NCI-H2196 treated with DMSO at 0.1 percent for 48 hours (cell line): ENCODE data around the gene NAA25.
"Not testable (repeated sequence)": the region's sequence is repeated elsewhere in the genome, so short reads cannot be mapped to it uniquely, and the experiment has no call there.

ENCODE experiments used
- DNase-seq: peaks from one replicate; lab custom pipeline; 2025; ENCODE audit not compliant: unreplicated experiment; lab: John Stamatoyannopoulos, UW

The NAA25 gene

DNA sequence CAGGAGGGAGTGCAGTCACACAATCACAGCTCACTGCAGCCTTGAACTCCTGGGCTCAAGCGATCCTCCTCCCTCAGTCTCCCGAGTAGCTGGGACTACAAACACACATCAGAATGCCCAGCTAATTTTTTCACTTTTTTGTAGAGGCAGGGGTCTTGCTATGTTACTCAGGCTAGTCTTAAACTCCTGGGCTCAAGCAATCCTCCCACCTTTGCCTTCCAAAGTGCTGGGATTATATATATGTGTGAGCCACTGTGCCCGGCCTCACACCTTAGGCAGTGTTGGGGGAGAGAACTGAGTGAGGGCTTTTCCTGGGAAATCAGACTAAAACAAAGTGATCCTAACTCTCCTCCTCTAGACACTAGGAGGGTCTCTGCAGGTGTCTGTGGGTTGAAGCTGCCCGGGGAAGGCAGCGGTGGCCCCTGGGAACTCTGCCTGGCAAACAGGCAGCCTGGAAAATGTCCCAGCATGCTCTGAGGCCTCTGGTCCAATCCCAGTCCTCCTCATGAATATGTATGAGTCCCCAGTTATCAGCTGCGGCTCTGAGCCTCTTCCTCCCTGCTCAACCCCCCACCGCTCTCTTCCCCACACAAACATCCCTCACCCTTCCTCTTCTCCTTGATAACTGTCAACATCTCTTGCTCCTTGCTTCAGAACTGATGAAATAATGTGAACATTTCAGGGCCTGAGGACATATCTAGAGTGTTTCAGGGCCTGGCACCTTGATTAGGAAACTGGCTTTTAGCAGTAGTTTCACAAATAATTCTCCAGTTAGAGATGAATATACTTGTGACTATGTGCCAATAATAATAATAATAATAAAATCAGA, 7.9 kb upstream of the NAA25 start:
- no peak for DNase-seq

DNA sequence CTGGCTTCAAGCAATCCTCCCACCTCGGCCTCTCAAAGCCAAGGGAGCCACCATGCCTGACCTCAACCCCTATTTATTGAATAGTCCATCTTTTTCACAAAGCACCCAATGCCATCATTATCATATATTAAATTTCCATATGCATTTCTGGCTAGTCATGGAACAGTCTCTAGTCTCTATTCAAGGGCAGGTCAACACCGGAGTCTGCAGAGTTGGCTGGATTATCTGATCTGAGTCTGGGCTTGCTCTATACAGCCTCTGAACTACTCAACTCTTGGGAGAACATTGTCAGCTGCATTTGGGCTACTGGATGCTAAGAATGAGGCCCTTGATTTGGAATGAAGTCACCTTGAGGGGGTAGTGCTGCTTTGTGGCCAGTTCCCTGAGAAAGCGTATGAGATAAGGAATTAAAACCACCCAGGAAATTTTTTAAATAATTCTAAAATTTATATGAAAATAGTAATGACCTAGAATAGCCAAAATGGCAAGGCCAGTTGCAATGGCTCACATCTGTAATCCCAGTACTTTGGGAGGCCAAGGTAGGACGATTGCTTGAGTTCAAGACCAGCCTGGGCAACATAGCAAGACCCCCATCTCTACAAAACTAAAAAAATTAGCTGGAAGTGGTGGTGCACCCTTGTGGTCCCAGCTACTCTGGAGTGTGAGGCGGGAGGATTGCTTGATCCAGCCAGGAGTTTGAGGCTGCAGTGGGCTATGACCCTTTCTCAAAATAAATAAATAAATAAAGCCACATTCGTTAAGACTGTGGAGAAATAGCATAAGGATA, 6.9 kb upstream of the NAA25 start:
- no peak for DNase-seq

DNA sequence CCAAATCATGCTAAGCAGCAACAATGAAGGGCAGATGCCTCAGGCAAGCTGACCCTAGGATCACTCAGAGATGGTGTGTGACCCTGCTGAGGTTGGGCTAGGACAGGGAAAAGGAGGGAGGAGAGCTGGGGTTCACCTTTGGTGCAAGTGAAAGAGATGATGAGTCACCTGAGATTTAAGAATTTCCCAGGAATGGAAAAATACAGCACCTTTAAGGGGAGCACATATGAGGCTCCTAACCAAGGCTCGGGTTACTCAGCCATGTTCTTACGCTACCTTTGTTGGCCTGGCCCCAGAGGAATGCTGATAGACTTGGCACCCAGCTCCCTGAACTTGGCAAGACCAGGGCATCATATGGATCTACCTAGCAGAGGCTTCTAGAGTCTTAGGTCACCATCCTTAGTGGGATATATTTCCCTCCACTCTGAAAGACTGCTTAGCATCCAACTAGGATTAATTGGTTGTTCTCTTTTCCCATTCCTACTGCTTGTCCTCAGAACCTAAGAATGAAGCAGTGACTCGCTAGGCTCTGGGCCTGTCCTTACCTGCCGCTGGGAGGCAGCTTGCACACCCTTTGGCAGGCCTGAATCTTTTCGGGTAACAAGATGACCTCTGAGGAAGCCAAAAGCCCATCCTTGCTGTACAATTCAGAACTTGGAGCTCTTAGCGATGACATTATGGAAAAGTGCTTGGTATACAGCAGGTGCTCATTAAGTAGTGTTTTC, 4.0 kb upstream of the NAA25 start:
- peak; percentile 38 for DNase-seq

DNA sequence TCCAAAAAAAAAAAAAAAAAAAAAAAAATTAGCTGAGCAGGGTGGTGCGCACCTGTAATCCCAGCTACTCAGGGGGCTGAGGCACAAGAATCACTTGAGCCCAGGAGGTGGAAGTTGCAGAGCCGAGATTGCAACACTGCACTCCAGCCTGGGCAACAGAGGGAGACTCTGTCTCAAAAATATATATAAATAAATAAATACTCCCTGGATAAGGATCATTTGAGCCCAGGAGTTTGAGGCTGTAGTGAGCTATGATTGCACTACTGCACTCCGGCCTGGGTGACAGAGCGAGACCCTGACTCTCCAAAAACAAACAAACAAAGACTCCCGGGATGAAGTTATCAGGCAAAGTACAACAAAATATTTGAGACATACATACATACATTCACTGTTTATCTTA, 3.3 kb upstream of the NAA25 start:
- no peak for DNase-seq

DNA sequence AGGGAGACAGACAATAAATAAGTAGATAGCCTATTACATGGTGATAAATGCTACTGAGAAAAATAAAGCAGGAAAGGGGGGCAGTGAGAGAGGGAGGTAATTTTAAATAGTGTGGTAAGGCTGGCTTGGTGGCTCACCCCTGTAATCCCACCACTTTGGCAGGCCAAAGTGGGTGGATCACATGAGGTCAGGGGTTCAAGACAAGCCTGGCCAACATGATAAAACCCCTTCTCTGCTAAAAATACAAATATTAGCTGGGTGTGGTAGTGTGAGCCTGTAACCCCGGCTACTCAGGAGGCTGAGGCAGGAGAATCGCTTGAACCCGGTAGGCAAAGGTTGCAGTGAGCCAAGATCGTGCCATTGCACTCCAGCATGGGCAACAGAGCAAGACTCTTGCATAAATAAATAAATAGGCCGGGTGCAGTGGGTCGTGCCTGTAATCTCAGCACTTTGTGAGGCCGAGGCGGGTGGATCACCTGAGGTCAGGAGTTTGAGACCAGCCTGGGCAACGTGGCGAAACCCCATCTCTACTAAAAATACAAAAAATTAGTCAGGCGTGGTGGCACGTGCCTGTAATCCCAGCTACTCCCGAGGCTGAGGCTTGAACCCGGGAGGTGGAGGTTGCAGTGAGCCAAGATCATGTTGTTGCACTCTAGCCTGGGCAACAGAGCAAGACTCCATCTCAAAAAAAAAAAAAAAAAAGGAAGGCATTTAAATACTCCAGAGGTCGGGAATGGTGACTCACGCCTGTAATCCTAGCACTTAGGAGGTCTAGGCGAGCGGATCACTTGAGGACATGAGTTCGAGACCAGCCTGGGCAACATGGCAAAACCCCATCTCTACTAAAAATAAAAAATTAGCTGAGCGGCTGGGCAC, 2.4 kb upstream of the NAA25 start:
- DNase-seq: not testable (repeated sequence)

DNA sequence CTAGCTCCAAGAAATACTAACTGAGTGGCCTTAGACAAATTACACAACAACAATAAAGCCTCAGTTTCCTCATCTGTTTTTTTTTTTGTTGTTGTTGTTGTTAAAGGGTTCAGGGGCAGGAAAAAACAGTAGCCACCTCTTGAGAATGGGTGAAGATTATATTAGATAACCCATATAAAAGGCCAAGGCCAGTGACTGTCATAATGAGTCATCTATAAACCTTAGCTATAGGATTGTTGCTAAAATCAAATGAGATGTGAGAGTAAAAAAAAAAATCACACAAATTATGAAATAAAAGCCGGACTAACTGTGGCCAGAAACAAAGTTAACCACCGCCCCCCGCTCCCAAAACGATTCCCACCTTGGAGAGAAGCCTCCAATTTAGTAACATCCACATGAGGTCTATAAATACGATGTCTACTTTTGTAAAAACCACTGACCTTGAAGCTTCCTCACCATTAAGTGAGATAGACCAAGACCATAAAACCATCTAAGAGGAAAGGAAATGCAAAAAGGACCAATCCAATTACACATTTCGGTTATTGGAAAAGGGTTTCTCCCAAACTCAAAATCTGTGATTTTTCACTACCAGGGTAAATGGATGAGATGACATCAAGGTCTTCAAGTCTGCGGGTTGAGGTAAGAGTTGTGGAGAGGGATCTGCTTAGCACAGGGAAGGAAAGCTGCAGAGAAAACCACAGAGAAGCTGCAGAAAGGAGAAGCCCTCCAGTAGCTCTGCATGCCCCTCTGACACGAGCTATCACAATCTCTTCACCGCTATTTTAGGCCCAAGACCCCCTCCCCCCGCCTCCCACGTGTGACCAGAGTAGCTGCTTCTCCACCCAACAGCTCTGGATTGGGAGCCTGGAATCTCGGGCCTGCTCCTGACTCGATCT, 1.0 kb downstream of the NAA25 start:
- DNase-seq: no peak

DNA sequence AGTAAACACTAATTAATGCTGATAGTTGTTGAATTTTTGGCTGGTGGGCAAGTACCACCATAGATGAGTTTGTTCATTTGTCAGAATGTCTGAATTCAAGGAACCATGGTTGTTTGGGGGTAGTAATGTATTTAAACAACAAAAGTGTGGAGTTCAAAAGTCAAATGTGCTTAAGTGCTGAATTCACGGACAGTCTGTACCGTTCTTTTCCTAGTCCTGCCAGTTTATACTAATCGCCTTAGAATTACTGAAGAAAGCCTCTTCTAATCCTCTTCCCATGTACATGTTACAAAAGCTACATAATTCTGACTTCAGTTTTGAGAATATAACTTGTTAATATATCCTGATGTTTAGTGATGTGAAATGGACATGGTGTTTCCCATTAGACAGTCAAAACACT, 2.7 kb downstream of the NAA25 start:
- DNase-seq: no peak

DNA sequence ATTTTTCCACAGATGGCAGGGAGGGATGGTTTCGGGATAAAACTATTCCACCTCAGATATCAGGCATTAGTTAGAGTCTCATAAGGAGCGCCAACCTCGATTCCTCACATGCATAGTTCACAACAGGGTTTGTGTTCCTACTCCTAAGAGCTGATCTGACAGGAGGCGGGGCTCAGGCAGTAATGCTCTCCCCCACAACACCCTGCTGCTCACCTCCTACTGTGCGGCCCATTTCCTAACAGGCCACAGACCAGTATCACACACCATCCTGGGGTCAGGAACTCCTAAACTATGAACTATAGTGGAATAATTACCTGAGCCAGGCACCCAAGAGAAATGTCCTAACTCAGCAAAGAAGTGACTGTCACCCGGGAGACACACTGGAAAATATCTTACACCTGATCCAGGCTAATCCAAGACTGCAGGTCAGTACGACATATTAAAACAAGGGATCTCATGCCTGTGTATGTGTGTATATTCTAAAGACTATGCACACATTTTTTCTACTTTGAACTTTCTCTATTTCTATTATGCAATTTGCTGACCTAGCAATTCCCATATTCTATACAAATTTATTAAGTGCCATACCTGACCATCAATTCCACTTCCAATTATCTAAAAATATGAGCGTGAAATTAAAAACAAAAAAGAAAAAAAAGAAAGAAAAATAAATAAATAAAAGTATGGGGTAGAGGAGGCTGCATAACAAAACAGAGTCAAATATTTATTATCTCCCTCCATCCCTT, 4.7 kb downstream of the NAA25 start:
- DNase-seq: no peak

DNA sequence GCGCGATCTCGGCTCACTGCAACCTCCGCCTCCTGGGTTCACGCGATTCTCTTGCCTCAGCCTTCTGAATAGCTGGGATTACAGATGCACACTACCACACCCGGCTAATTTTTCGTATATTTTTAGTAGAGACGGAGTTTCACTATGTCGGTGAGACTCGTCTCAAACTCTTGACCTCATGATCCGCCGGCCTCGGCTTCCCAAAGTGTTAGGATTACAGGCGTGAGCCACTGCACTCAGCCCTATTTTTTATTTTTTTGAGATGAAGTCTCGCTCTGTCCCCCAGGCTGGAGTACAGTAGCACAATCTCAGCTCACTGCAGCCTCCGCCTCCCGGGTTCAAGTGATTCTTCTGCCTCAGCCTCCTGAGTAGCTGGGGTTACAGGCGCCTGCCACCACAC, 5.8 kb downstream of the NAA25 start:
- DNase-seq: not testable (repeated sequence)

DNA sequence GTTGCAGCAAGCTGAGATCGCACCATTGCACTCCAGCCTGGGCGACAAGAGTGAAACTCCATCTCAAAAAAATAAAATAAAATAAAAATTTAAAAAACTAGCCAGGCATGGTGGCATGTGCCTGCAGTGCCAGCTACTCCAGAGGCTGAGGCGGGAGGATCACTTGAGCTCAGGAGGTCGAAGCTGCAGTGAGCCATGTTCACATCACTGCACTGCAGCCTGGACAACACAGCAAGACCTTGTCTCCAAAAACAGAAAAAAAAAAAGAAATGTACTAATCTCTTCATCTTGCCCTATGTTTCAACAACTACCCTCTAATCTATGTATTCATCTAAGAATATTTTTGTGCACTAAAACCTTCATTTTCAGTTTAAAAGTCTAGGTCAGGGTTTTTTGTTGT, 6.5 kb downstream of the NAA25 start:
- no peak for DNase-seq

DNA sequence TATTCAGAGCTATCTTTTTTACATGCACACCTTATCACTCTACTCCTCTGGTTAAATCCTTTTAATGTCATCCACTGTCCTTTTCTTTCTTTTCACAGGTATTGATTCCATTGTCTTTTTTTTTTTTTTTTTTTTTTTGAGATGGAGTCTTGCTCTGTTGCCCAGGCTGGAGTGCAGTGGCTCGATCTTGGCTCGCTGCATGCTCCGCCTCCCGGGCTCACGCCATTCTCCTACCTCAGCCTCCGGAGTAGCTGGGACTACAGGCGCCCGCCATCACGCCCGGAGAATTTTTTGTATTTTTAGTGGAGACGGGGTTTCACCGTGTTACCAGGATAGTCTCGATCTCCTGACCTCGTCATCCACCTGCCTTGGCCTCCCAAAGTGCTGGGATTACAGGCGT, 8.1 kb downstream of the NAA25 start:
- DNase-seq: not testable (repeated sequence)

DNA sequence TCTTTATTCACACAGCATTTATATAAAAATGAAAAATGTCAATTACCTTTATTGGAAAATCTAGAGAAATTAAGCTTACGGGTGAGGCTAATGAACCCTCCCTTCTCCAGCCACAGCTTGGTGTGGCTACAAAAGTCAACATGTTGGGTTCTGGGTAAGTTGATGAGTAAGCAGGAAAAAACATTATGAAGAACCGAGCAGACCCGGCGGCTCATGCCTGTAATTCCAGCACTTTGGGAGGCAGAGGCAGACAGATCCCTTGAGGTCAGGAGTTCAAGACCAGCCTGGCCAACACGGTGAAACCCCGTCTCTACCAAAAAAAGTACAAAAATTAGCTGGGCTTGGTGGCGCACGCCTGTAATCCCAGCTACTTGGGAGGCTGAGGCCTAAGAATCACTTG, 10.9 kb downstream of the NAA25 start:
- no peak for DNase-seq

DNA sequence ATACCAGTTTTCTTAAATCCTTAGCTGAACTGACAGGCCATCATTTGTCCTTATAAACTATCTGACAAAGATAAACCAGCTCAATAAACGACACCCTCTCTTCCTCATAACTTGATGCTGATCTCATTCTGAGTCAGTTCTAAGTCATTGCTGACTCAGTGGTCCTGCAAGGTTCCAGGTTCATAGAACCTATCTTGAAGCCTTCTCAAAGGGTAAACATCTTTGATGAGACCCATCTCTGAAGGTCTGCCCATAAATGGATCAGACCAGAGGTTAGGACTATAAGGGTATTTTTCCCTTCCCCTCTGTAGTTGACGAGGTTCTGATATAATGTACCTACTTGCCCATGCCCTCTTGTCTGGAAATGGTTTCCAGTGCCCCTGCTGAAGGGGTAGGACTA, 11.9 kb downstream of the NAA25 start:
- no peak for DNase-seq

DNA sequence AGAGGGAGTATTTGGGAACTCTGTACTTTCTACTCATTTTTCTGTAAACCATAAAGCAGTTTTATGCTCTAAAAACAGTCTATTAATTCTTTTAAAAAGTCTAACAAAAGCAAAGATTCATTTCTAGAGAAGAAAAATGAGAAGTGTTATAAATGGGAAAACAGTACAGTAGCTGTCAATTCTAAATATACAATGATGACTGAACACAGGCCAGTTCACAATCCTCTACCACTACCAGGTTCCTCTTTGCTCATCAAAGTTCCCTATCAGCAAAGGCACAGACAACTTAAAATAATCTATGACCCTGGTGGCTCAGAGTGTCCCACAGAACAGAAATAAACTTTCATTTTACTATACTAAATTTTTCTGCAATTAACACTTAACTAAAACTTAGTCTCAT, 12.5 kb downstream of the NAA25 start:
- DNase-seq: no peak

DNA sequence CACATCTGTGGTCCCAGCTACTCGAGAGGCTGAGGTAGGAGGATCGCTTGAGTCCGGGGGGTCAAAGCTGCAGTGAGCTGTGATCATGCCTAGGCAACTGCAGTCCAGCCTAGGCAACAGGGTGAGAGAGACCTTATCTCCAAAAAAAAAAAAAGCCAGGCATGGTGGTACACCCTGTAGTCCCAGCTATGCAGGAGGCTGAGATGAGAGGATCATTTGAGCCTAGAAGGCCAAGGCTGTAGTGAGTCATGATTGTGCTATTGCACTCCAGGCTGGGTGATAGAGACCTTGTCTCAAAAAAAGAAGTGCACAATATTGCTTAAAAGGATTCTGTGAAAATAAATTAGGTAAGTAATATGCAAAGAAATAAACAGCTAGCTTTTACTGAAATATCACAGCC, 17.0 kb downstream of the NAA25 start:
- DNase-seq: no peak

DNA sequence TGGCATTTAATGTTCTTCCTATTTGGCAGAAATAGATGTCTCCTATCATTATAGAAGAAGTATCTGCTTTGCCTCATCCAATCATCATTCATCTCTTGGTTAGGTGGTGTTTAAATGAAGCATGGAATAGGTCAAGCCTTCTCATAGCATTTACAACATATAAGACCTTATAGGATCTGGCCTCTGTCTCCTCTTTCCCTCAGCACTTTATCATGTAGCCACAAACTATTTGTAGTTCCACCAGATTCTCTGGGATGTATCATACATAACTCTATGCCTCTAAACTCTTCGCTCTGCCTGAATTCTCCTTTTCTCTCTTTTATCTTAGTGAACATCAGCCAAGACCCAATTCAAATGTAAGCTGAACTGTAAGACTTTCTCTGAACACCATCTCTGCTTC, 20.7 kb downstream of the NAA25 start:
- no peak for DNase-seq

DNA sequence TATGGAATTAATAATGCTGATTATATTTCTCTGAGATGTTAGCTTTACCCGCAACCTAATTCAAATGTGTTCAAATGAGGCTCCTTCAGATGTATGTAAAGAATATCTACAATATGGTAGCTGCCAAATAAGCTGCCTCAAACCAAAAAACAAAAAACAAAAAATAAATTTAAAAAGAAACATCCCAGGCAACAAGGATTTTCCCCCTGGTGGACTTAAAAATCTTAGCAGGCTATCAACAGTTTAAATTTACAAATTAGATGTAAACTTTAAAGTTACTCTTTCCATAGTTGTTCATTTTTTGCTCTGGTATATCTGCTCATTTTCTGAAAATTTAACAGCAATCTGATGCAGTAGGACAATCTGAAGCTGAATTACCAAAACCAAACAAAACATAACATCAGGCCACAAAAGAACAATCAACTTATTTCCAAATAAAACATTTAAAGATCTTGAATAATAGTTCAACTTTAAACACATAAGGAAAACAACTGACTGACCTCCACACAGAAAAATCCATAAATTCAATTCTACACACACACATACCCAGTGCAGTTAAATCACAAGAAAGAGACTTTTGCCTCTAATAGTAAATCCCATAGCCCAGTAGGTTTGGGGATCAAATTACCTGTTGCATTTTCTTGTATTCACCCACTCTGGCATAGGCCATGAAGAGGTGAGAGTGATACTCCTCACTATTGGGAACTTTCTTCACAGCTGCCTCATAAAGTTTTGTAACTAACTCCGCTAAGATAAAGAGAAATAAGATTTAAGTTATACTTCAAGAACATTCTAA, 21.3 kb downstream of the NAA25 start:
- no peak for DNase-seq

DNA sequence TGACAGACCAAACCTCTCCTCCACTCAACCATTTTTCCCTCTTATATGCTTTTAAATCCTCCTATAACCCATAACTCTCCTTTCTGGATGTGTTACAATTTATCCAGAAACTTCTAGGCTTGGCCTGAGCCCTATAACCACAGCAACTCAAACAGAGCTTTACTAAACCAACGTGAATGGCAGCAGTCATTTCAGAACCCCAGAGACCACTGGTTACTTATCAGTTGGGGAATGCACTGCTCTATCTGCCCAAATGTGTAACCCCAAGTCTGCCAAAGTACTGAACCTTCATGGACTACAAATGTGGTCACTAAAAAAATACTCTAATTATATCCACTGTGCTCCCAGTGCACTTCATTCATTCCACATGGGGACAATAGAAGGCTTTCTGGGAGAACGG, 42.0 kb downstream of the NAA25 start:
- no peak for DNase-seq
